ENCODE data around the gene MRPS7. TPM values are rescaled to one million over a fixed set of nuclear protein-coding genes. Genes with fewer than 3 reads are reported as not detected.
A peak's percentile ranks its signal among the peaks of the same experiment; 100 is the strongest.

The MRPS7 gene
- total RNA-seq, 4 donors from 2014 or later: 68.5 to 118 (median 82.6) TPM

DNA sequence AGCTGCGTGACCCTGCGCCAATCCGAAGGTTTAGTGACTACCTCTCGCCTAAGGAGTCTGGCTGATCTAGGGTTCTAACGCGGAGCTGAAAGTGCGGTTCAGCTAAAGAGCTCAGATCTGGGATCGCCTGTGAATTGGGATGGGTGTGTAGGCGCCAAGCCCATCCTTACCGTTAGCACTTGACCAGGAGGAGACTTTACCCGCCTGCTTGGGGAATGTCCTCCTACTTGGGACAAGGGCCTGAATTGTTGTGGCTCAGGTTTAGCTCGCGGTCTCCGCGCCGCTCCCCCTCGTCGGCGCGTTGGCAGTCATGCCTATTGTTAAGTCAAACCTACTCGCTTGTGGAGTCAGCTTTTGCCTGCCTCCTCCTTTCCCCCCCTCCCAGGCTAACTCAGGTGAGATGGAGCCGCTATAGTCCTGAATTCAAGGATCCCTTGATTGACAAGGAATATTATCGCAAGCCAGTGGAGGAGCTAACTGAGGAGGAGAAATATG lies 480 bp downstream of the MRPS7 start:
- Histone ChIP-seq H3K9me3 (no peaks in the 10 kb centered on the region), H3K27me3 (no peaks in the 10 kb centered on the region), H3K4me1 (peaks cover 21 to 40% of the 10 kb centered on the region in 2 donors), H3K27ac (peak overlapping the region; percentile 95 to 99 (median 98)), H3K36me3 (peaks cover 0 to 40% of the 10 kb centered on the region in 2 donors), H3K4me3 (peak overlapping the region; percentile 94 to 100 (median 98))
- TF ChIP-seq POLR2A (IDR thresholded peaks at IDR 0.05) (no peak), CTCF (IDR thresholded peaks at IDR 0.05 in 4 of 5, conservative IDR thresholded peaks at IDR 0.05 in 1 of 5) (no peak)
- peak in 1 of 2 donors; percentile 40 for DNase-seq
- in situ Hi-C loops (cut with MboI; ENCODE audit: low sequenced_read_pairs in 4 of 4) (no loop called here), intact Hi-C loops (cut with DNase I; ENCODE audit: low total_unique reads) (loop anchor here (10.0 kb wide), 1 partner anchor 253 kb away; the partner anchor contains the start of genes CASKIN2 and TSEN54)
- peak; percentile 25 to 34 for ATAC-seq

DNA sequence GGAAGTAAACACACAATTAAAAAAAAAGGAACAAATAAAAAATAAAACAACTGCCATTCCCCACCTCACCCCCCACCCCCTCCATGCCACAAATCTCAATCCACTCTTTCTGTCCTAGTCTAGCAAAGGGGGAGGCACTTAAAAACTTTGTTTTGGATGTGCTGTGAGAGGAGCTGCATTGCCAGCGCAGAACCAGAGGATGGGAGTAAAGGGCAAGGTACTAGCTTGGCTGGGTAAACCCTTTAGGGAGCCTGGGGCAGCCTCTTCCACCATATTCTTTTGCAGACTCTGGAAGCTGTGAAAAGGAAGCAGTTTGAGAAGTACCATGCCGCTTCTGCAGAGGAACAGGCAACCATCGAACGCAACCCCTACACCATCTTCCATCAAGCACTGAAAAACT lies 1.4 kb downstream of the MRPS7 start:
- TF ChIP-seq POLR2A (IDR thresholded peaks at IDR 0.05) (no peak), CTCF (IDR thresholded peaks at IDR 0.05 in 4 of 5, conservative IDR thresholded peaks at IDR 0.05 in 1 of 5) (no peak)
- H3K36me3 ChIP-seq: peaks cover 0 to 43% of the 10 kb centered on the region in 2 donors
- intact Hi-C loops (cut with DNase I; ENCODE audit: low total_unique reads) (loop anchor here (10.0 kb wide), 1 partner anchor 252 kb away; the partner anchor contains the start of genes CASKIN2 and TSEN54), in situ Hi-C loops (cut with MboI; ENCODE audit: low sequenced_read_pairs in 4 of 4) (no loop called here)
- H3K4me1 ChIP-seq: peaks cover 21 to 45% of the 10 kb centered on the region in 2 donors
- DNase-seq (no peak), ATAC-seq (no peak)
- H3K27ac ChIP-seq: peak overlapping the region in 2 of 4 donors; percentile 95 to 99
- H3K4me3 ChIP-seq: peak overlapping the region in 2 of 4 donors; percentile 94 to 99
- H3K27me3 ChIP-seq: no peaks in the 10 kb centered on the region
- no peaks in the 10 kb centered on the region for H3K9me3 ChIP-seq

DNA sequence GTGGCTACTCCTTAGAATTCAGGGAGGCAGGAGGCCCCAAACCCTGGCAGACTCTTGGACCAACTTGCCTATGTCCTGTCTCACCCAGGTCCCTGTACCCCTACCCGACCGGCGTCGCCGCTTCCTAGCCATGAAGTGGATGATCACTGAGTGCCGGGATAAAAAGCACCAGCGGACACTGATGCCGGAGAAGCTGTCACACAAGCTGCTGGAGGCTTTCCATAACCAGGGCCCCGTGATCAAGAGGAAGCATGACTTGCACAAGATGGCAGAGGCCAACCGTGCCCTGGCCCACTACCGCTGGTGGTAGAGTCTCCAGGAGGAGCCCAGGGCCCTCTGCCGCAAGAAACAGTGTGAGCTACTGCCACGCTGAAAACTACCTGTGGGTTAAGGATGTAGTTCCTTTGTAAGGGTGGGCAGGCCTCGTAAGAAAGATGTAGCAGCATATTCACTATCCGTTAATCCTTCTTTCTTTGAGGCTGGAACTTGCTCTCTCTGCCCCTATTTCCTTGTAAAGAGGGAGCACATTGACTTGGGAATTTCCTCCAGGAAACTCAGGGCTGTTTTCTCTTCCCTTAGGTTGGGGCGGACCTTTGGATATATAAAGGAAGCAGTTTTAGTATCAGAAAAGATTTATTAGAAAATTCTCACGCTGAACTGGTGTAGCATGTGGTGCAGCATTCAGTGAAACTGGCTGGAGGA lies 4.1 kb downstream of the MRPS7 start:
- Histone ChIP-seq H3K27me3 (no peaks in the 10 kb centered on the region), H3K4me3 (no peak overlapping the region), H3K27ac (peak overlapping the region in 1 of 4 donors; percentile 40), H3K36me3 (peaks cover 0 to 43% of the 10 kb centered on the region in 2 donors), H3K4me1 (peaks cover 21 to 31% of the 10 kb centered on the region in 2 donors), H3K9me3 (no peaks in the 10 kb centered on the region)
- in situ Hi-C loops (cut with MboI; ENCODE audit: low sequenced_read_pairs in 4 of 4) (no loop called here), intact Hi-C loops (cut with DNase I; ENCODE audit: low total_unique reads) (loop anchor here (10.0 kb wide), 1 partner anchor 249 kb away; the partner anchor contains the start of genes CASKIN2 and TSEN54)
- DNase-seq (no peak), ATAC-seq (no peak)
- TF ChIP-seq CTCF (IDR thresholded peaks at IDR 0.05 in 4 of 5, conservative IDR thresholded peaks at IDR 0.05 in 1 of 5): no peak
- TF ChIP-seq POLR2A (IDR thresholded peaks at IDR 0.05): no peak

- peaks cover 20 to 33% of the 10 kb centered on the region in 2 donors for H3K4me1 ChIP-seq
- ATAC-seq (no peak), DNase-seq (no peak)
- TF ChIP-seq CTCF (IDR thresholded peaks at IDR 0.05 in 4 of 5, conservative IDR thresholded peaks at IDR 0.05 in 1 of 5) (no peak), POLR2A (IDR thresholded peaks at IDR 0.05) (no peak)
- peak overlapping the region in 2 of 4 donors; percentile 20 to 40 for H3K27ac ChIP-seq
- peaks cover 0 to 43% of the 10 kb centered on the region in 2 donors for H3K36me3 ChIP-seq
- intact Hi-C loops (cut with DNase I; ENCODE audit: low total_unique reads) (loop anchor here (10.0 kb wide), 1 partner anchor 248 kb away; the partner anchor contains the start of genes CASKIN2 and TSEN54), in situ Hi-C loops (cut with MboI; ENCODE audit: low sequenced_read_pairs in 4 of 4) (no loop called here)
- no peaks in the 10 kb centered on the region for H3K27me3 ChIP-seq
- no peak overlapping the region for H3K4me3 ChIP-seq
- H3K9me3 ChIP-seq: no peaks in the 10 kb centered on the region
These were observed 4.9 kb downstream of the MRPS7 start for GRCh38 chr17:75266316-75267152.
